GM21717 (cell line): Measurements from ENCODE around the gene DNAJB1.

Source experiments
- ATAC-seq: cut with Tn5 transposase; IDR thresholded peaks from one replicate; pipeline ENCODE4 v1.9.1; 2021; ENCODE audit warnings: mild to moderate bottlenecking, moderate library complexity; ENCODE audit not compliant: unreplicated experiment

The DNAJB1 gene

DNA sequence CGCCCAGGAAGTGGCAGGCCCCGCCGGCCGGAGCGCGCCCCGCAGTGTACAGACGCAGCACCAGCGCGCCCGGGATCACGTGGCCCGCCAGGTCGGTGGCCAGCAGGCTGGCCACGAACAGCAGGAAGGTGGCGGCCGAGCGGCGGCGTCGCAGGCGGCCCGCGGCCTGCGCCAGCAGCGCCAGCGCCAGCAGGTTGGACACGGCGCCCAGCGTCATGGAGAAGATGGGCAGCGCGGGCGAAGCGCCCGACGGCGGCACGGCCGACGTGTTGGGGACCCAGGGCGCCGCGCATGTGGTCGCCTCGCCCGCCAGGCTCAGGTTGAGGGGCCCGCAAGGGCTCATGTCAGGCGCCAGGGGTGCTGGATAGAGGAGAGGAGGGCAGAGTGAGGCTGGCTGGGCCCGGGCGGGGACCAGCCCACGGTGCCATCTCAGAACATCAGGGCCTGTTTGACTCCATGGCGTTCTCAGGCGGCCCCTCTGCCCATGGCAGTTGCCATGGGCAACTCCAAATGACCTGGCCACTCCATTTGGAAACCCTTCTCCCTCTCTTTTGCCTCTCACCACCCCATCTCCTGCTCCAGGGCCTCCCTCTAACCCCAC, 44.1 kb downstream of the DNAJB1 start:
- ATAC-seq: no peak

- ATAC-seq: no peak
Measured at GRCh38 chr19:14473073-14473977, 44.9 kb downstream of the DNAJB1 start.

GRCh38 chr19:14472202-14472938, 45.8 kb downstream of the DNAJB1 start:
- ATAC-seq: no peak

GRCh38 chr19:14471436-14472187, 46.6 kb downstream of the DNAJB1 start:
- no peak for ATAC-seq

DNA sequence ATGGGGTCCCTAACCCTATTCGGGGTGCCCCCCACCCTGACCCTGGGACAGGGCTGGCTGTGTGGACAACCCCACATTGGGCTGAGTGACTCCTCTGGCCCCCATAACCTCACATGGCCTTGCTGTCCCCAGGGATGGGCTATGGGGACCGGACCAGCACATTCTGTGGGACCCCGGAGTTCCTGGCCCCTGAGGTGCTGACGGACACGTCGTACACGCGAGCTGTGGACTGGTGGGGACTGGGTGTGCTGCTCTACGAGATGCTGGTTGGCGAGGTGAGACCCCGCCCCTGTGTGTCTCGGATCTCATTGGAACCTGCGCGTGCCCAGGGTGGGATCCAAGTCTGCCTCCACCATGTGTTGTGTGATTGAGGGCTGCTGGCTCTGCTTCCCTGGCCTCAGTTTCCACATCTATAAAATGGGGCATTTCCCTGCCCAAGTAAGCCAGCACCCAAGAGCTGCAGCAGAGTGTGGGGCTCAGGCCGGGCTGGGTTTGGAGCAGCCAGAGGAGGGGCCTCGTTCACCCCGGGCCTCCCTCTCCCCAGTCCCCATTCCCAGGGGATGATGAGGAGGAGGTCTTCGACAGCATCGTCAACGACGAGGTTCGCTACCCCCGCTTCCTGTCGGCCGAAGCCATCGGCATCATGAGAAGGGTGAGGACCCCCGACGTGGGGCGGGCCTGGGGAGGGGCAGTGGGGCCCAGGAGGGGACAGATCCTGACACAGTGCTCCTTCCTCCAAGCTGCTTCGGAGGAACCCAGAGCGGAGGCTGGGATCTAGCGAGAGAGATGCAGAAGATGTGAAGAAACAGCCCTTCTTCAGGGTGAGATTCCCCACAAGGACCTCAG, 47.9 kb downstream of the DNAJB1 start:
- no peak for ATAC-seq

- no peak for ATAC-seq
Measured at GRCh38 chr19:14467816-14468215, 50.4 kb downstream of the DNAJB1 start.

DNA sequence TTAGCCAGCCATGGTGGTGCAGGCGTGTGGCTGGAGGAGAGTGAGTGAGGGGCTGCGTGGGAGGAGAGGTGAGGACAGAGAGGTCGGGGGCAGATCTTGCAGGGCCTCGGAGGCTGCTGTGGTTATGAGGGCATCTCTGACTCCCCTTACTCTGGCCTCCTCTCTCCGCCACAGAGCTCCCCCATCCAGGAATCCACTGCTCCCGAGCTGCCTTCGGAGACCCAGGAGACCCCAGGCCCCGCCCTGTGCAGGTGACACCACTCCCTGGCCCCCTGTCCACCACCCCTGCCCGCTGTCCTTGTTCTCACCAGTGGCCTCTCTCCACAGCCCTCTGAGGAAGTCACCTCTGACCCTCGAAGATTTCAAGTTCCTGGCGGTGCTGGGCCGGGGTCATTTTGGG, 50.8 kb downstream of the DNAJB1 start:
- no peak for ATAC-seq
